Spleen (tissue), 11 donors: ENCODE measurements around the gene PFKFB1. TPM values are rescaled to one million over a fixed set of nuclear protein-coding genes. Genes with fewer than 3 reads are reported as not detected.
A peak's percentile ranks its signal among the peaks of the same experiment; 100 is the strongest.

Source experiments
- DNase-seq: peaks from one replicate; pipeline ENCODE4 v3.0.0-alpha.2; 2020
- H3K27ac ChIP-seq, 8 donors: fragments of 200-600 bp; sonication (generic) in 7 of 8; 1 replicate in 4 of 8; 2 replicates in 4 of 8; pipeline versions ENCODE4 v1.5.0 to v1.8.0; 2016 to 2021; ENCODE audit warnings: inconsistent platforms in 4 of 8, mild to moderate bottlenecking in 4 of 8, moderate library complexity in 1 of 8
- H3K27me3 ChIP-seq, 7 donors: fragments of 200-600 bp; sonication (generic) in 6 of 7; replicated peaks in 1 of 7; 1 replicate in 4 of 7; 2 replicates in 3 of 7; pipeline versions ENCODE4 v1.5.0 to v1.8.0; 2016 to 2021; ENCODE audit warnings: inconsistent platforms in 3 of 7, mild to moderate bottlenecking in 1 of 7
- H3K36me3 ChIP-seq, 6 donors: fragments of 200-600 bp; sonication (generic) in 5 of 6; 1 replicate in 4 of 6; 2 replicates in 2 of 6; pipeline versions ENCODE4 v1.5.0 to v1.8.0; 2016 to 2021; ENCODE audit warnings: inconsistent platforms in 2 of 6
- H3K4me1 ChIP-seq, 6 donors: fragments of 200-600 bp; sonication (generic) in 5 of 6; 1 replicate in 3 of 6; 2 replicates in 3 of 6; pipeline versions ENCODE4 v1.5.0 to v1.8.0; 2016 to 2021; ENCODE audit warnings: inconsistent platforms in 3 of 6
- H3K4me3 ChIP-seq, 8 donors: fragments of 200-600 bp; sonication (generic) in 7 of 8; 1 replicate in 4 of 8; 2 replicates in 4 of 8; pipeline versions ENCODE4 v1.5.0 to v1.8.0; 2016 to 2021; ENCODE audit warnings: inconsistent platforms in 4 of 8, mild to moderate bottlenecking in 4 of 8, moderate library complexity in 2 of 8
- H3K9me3 ChIP-seq, 8 donors: fragments of 200-600 bp; sonication (generic) in 7 of 8; 1 replicate in 4 of 8; 2 replicates in 4 of 8; pipeline versions ENCODE4 v1.5.0 to v1.8.0; 2016 to 2021; ENCODE audit warnings: inconsistent platforms in 4 of 8
- CTCF ChIP-seq, 11 experiments: fragments of 200-600 bp in 7 of 11; fragments of 450-650 bp in 4 of 11; sonication (generic) in 4 of 11; IDR thresholded peaks in 8 of 11; conservative IDR thresholded peaks in 3 of 11; 1 replicate in 7 of 11; 2 replicates in 4 of 11; pipeline versions ENCODE4 v1.4.0 to v1.8.0; 2016 to 2021; ENCODE audit warnings: antibody characterized with exemption in 11 of 11, inconsistent platforms in 4 of 11, mild to moderate bottlenecking in 1 of 11
- POLR2A ChIP-seq, 3 donors: fragments of 450-650 bp; IDR thresholded peaks; one replicate each; pipeline ENCODE4 v1.5.1; 2017; ENCODE audit warnings: antibody characterized with exemption in 3 of 3, mild to moderate bottlenecking in 1 of 3
- POLR2AphosphoS5 ChIP-seq, 3 donors: sonication (generic); formaldehyde crosslinking; IDR thresholded peaks; one replicate each; pipeline ENCODE4 v1.5.1; 2017; ENCODE audit warnings: antibody characterized with exemption in 3 of 3
- WGBS, 5 donors: extraction: QIAGEN DNeasy Blood & Tissue Kit in 3 of 5; methylation state at CpG; one replicate each; pipeline versions ENCODE4 v1.1.5 to v1.1.7; 2013 to 2018; 5-methylcytosine and 5-hydroxymethylcytosine counted together
- intact Hi-C: fragments of 100-400 bp; cut with DNase I; formaldehyde crosslinking; loops from one replicate; pipeline ENCODE4 v1.15.0; 2023; ENCODE audit warnings: low total_unique reads
- polyA plus RNA-seq, 3 donors: library from polyadenylated mRNA; stranded (reverse); fragments of 200-250 nt; gene quantifications; one replicate each; pipeline ENCODE4 v1.2.1, GENCODE V29; 2013
- total RNA-seq, 7 donors: library from RNA; depleted of rRNA in 3 of 7; stranded (reverse); fragments of >200 nt in 3 of 7; fragmentation: NEBNext Ultra II Directional in 4 of 7; extraction: Animal tissue kit (Norgen Biotek cat#: 25700) in 4 of 7; gene quantifications; one replicate each; pipeline versions ENCODE4 v1.1.0 to v1.2.1, GENCODE V29; 2016 to 2021
- donor health status: healthy with polysubstance abuse.
- donor health status: DM: no; HTN: no; CAD: no; lungs with moderate emphysema.
- donor health status: DM: no; HTN: no; CAD: no.
- donor health status: Bipolar disorder and iron deficiency.
- donor health status: healthy.
- donor health status: DM: no; HTN: no; CAD: no.
- donor health status: DM: yes; HTN: yes; CAD: no.

PFKFB1 gene
- total and polyA plus RNA-seq, 10 donors = 0.28 to 0.61 (median 0.38) TPM; not detected in 4

- Histone ChIP-seq H3K4me1 (peaks cover 0 to 26% (median 11%) of the 10 kb centered on the region in 6 donors), H3K27ac (no peak overlapping the region), H3K4me3 (no peak overlapping the region), H3K9me3 (no peaks in the 10 kb centered on the region), H3K36me3 (peaks cover 0 to 61% (median 22%) of the 10 kb centered on the region in 6 donors), H3K27me3 (no peaks in the 10 kb centered on the region)
- intact Hi-C loops = no loop called here
- DNase-seq = no peak
- TF ChIP-seq CTCF (IDR thresholded peaks at IDR 0.05 in 8 of 11, conservative IDR thresholded peaks at IDR 0.05 in 3 of 11) = no peak
- TF ChIP-seq POLR2AphosphoS5 (IDR thresholded peaks at IDR 0.05) = no peak
- no peak for TF ChIP-seq POLR2A (IDR thresholded peaks at IDR 0.05)
- 83 to 100% (median 88%) methylated on average over 1 of the region's 1 CpG for WGBS, 5 donors
These were observed 10.2 kb upstream of the PFKFB1 start for GRCh38 chrX:55004231-55004630.

- DNase-seq = peak; percentile 96
- no peaks in the 10 kb centered on the region for H3K9me3 ChIP-seq
- peak in 1 of 3 donors; percentile 47 for TF ChIP-seq POLR2A (IDR thresholded peaks at IDR 0.05)
- TF ChIP-seq POLR2AphosphoS5 (IDR thresholded peaks at IDR 0.05) = peak; percentile 90 to 94 (median 93)
- peak in 1 of 11 experiments; percentile 17 for TF ChIP-seq CTCF (IDR thresholded peaks at IDR 0.05 in 8 of 11, conservative IDR thresholded peaks at IDR 0.05 in 3 of 11)
- no peaks in the 10 kb centered on the region for H3K27me3 ChIP-seq
- intact Hi-C loops = no loop called here
- H3K4me3 ChIP-seq = peak within 1 kb of the TSS; percentile 46 to 72 (median 54)
- peak within 1 kb of the TSS; percentile 75 to 93 (median 90) for H3K27ac ChIP-seq
- H3K4me1 ChIP-seq = peaks cover 0 to 24% (median 13%) of the 10 kb centered on the region in 6 donors
- peaks cover 0 to 31% (median 18%) of the 10 kb centered on the region in 6 donors for H3K36me3 ChIP-seq
- WGBS, 5 donors = 0 to 43% (median 1%) methylated on average over 43 to 55 of the region's 55 CpGs
These were observed 6.0 kb upstream of the PFKFB1 start, which contains the start of gene APEX2 for GRCh38 chrX:54999717-55000598. Gene APEX2, plus strand, starts transcription at chrX:55000363. Its CDS starts 60 bp downstream, at chrX:55000423.

DNA sequence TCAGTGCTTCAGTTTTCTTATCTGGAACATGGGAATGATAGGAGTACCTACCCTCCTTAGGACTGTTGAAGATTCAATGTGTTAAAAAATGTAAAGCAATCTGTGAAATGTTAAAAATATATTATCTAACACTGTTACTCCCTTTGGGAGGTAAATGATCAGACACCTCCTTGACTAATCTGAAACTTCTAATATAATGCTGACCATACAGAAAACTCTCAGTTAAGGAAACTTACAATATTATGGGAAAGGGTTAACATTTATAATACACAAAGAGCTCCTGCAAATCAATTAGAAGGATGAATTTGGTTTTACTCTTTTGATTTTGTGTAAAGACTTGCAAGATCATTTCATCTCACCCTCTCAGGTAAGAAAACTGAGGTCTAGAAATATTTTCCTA lies 1.6 kb upstream of the PFKFB1 start:
- Histone ChIP-seq H3K27ac (peak overlapping the region in 2 of 8 donors; percentile 11 to 38), H3K27me3 (no peaks in the 10 kb centered on the region), H3K4me1 (peaks cover 0 to 8% (median 3%) of the 10 kb centered on the region in 6 donors), H3K9me3 (no peaks in the 10 kb centered on the region), H3K36me3 (no peaks in the 10 kb centered on the region), H3K4me3 (no peak overlapping the region)
- intact Hi-C loops = no loop called here
- no peak for DNase-seq
- TF ChIP-seq POLR2A (IDR thresholded peaks at IDR 0.05) (no peak), POLR2AphosphoS5 (IDR thresholded peaks at IDR 0.05) (no peak), CTCF (IDR thresholded peaks at IDR 0.05 in 8 of 11, conservative IDR thresholded peaks at IDR 0.05 in 3 of 11) (no peak)
